Epithelial cell of umbilical artery (primary cell): ENCODE results near the gene LRFN3. TPM values are rescaled to one million over a fixed set of nuclear protein-coding genes. Genes with fewer than 3 reads are reported as not detected.

Experiments used
- total RNA-seq: library from RNA; depleted of rRNA; stranded (reverse); fragments of >200 nt; gene quantifications from 2 replicates; pipeline ENCODE4 v1.2.3, GENCODE V29; 2014

The LRFN3 gene
- 1.3 and 2.4 TPM in 2 replicates for total RNA-seq

GRCh38 chr19:35935911-35936737, at the start of gene LRFN3:
Gene LRFN3 (plus strand): TSS chr19:35936374. CDS start chr19:35939426, 3,052 bp downstream.

GRCh38 chr19:35901854-35902661, 34.1 kb upstream of the LRFN3 start, which contains the start of gene HCST:
Gene HCST (plus strand): TSS chr19:35902529. CDS start chr19:35902594, 65 bp downstream.

GRCh38 chr19:35908010-35908441, 28.1 kb upstream of the LRFN3 start, which contains the start of gene TYROBP:
Gene TYROBP (minus strand): TSS chr19:35908295. CDS start chr19:35908228, 67 bp downstream.

Other genes with a start within 250 kb of the LRFN3 start
- not detected in 2 replicates for gene ZBTB32, start 231.8 kb upstream of the LRFN3 start, total RNA-seq
- 3.6 and 7.0 TPM in 2 replicates for gene KMT2B, start 218.4 kb upstream of the LRFN3 start, total RNA-seq
- 0.91 and 4.2 TPM in 2 replicates for gene IGFLR1, start 193.9 kb upstream of the LRFN3 start, total RNA-seq
- 3.9 and 14.0 TPM in 2 replicates for gene U2AF1L4, start 191.0 kb upstream of the LRFN3 start, total RNA-seq
- 14.0 and 15.2 TPM in 2 replicates for gene PSENEN, start 190.7 kb upstream of the LRFN3 start, total RNA-seq
- 5.2 and 9.0 TPM in 2 replicates for gene LIN37, start 187.8 kb upstream of the LRFN3 start, total RNA-seq
- gene HSPB6, start 179.3 kb upstream of the LRFN3 start, total RNA-seq = 0.65 and 3.0 TPM in 2 replicates
- 2.6 and 4.0 TPM in 2 replicates for gene PROSER3, start 178.2 kb upstream of the LRFN3 start, total RNA-seq
- gene ARHGAP33, start 160.8 kb upstream of the LRFN3 start, total RNA-seq = 2.6 and 4.0 TPM in 2 replicates
- gene PRODH2, start 123.5 kb upstream of the LRFN3 start, total RNA-seq = not detected in 2 replicates
- gene NPHS1, start 83.9 kb upstream of the LRFN3 start, total RNA-seq = not detected in 2 replicates
- 0.15 TPM in 1 of 2 replicates, not detected in the other for gene KIRREL2, start 79.5 kb upstream of the LRFN3 start, total RNA-seq
- gene APLP1, start 67.8 kb upstream of the LRFN3 start, total RNA-seq = 1.2 and 5.5 TPM in 2 replicates
- 1.6 and 17.5 TPM in 2 replicates for gene NFKBID, start 35.8 kb upstream of the LRFN3 start, total RNA-seq
- gene HCST, start 33.8 kb upstream of the LRFN3 start, total RNA-seq = not detected in 2 replicates
- gene TYROBP, start 28.1 kb upstream of the LRFN3 start, total RNA-seq = not detected in 2 replicates
- 10.9 and 18.2 TPM in 2 replicates for gene SDHAF1, start 58.8 kb downstream of the LRFN3 start, total RNA-seq
- not detected in 2 replicates for gene SYNE4, start 72.4 kb downstream of the LRFN3 start, total RNA-seq
- gene ALKBH6, start 77.8 kb downstream of the LRFN3 start, total RNA-seq = 12.3 and 22.2 TPM in 2 replicates
- gene CLIP3, start 96.5 kb downstream of the LRFN3 start, total RNA-seq = 1.8 and 1.9 TPM in 2 replicates
- 0.65 and 1.2 TPM in 2 replicates for gene THAP8, start 117.9 kb downstream of the LRFN3 start, total RNA-seq
- gene WDR62, start 118.5 kb downstream of the LRFN3 start, total RNA-seq = 4.2 and 7.0 TPM in 2 replicates
- not detected in 2 replicates for gene OVOL3, start 174.8 kb downstream of the LRFN3 start, total RNA-seq
- gene POLR2I, start 178.5 kb downstream of the LRFN3 start, total RNA-seq = 73.7 and 126 TPM in 2 replicates
- gene TBCB, start 179.1 kb downstream of the LRFN3 start, total RNA-seq = 215 and 250 TPM in 2 replicates
- gene CAPNS1, start 203.7 kb downstream of the LRFN3 start, total RNA-seq = 183 and 230 TPM in 2 replicates
- gene COX7A1, start 216.1 kb downstream of the LRFN3 start, total RNA-seq = 2.0 and 2.3 TPM in 2 replicates